GM12878 (cell line): ENCODE data around the gene KCND2. TPM values are rescaled to one million over a fixed set of nuclear protein-coding genes. Genes with fewer than 3 reads are reported as not detected.

Experiments
- ATAC-seq: fragments of 200-7000 bp; cut with Tn5 transposase; 3 replicates; pipeline ENCODE4 v1.9.1; 2020; ENCODE audit warnings: mild to moderate bottlenecking, moderate library complexity
- BruUV-seq: library from RNA; stranded (reverse); fragments of 400-500 nt; replicated peaks from 2 replicates; lab custom pipeline; 2021; lab: Mats Ljungman, UMichigan
- CTCF ChIA-PET: fragments of 300-600 bp; sonication (Branson Sonifier 250); formaldehyde crosslinking; extraction: SDS; loops from one replicate; lab custom pipeline; 2021; ENCODE audit warnings: inconsistent platforms; lab: Yijun Ruan, JAX
- POLR2A ChIA-PET: fragments of 350-600 bp; formaldehyde crosslinking; extraction: SDS; loops from one replicate; lab custom pipeline; 2021; ENCODE audit warnings: inconsistent platforms; lab: Charles Lee
- RAD21 ChIA-PET: fragments of 300-600 bp; sonication (Branson Sonifier 250); formaldehyde crosslinking; loops from one replicate; lab custom pipeline; 2023; ENCODE audit warnings: antibody characterized with exemption; ENCODE audit not compliant: unreplicated experiment; lab: Charles Lee
- SMC1A ChIA-PET: fragments of 300-600 bp; sonication (Branson Sonifier 250); formaldehyde crosslinking; loops from one replicate; lab custom pipeline; 2023; ENCODE audit not compliant: unreplicated experiment, uncharacterized antibody; lab: Charles Lee
- DNase-seq: peaks from one replicate; pipeline ENCODE4 v3.0.0-alpha.2; 2011; ENCODE audit warnings: low read depth, low spot score
- FAIRE-seq: peaks from 3 replicates; lab custom pipeline; 2011; peaks lifted over from hg19 to GRCh38; lab: Jason Lieb, UNC
- H2AFZ ChIP-seq: 2 replicates; pipeline ENCODE4 v1.6.0; 2011; ENCODE audit warnings: low read depth, low read length, control low read depth; ENCODE audit not compliant: control insufficient read depth
- H3K27ac ChIP-seq: 2 replicates; pipeline ENCODE4 v1.5.1; 2011; ENCODE audit warnings: control low read depth; ENCODE audit not compliant: control insufficient read depth, insufficient read depth
- H3K27me3 ChIP-seq, 2 experiments: replicated peaks in 1 of 2; 2 replicates each; pipeline versions ENCODE4 v1.6.0 to v1.6.1; 2011; ENCODE audit warnings: low read length in 1 of 2; ENCODE audit not compliant: control insufficient read depth in 2 of 2, insufficient read depth in 2 of 2
- H3K36me3 ChIP-seq, 2 experiments: 2 replicates each; pipeline ENCODE4 v1.5.1; 2011; ENCODE audit warnings: low read length in 1 of 2; ENCODE audit not compliant: control insufficient read depth in 2 of 2, insufficient read depth in 2 of 2
- H3K4me1 ChIP-seq: 2 replicates; pipeline ENCODE4 v1.6.1; 2011; ENCODE audit warnings: mild to moderate bottlenecking, low read length, moderate library complexity, mixed read lengths; ENCODE audit not compliant: control insufficient read depth, insufficient read depth
- H3K4me2 ChIP-seq: 2 replicates; pipeline ENCODE4 v1.6.0; 2011; ENCODE audit warnings: control low read depth; ENCODE audit not compliant: control insufficient read depth, insufficient read depth
- H3K4me3 ChIP-seq: fragments of 200-600 bp; sonication (generic); 2 replicates; pipeline ENCODE4 v1.5.1; 2016
- H3K79me2 ChIP-seq: 2 replicates; pipeline ENCODE4 v1.6.0; 2011; ENCODE audit warnings: low read length; ENCODE audit not compliant: control insufficient read depth, insufficient read depth
- H3K9ac ChIP-seq: 2 replicates; pipeline ENCODE4 v1.8.0; 2011; ENCODE audit warnings: low read length, control low read depth, mixed read lengths; ENCODE audit not compliant: control insufficient read depth, insufficient read depth
- H3K9me3 ChIP-seq: replicated peaks from 3 replicates; pipeline ENCODE4 v1.5.1; 2011; ENCODE audit warnings: mild to moderate bottlenecking, low read length; ENCODE audit not compliant: control insufficient read depth, insufficient read depth
- H4K20me1 ChIP-seq: 2 replicates; pipeline ENCODE4 v1.6.0; 2011; ENCODE audit not compliant: control insufficient read depth, insufficient read depth
- FOXM1 ChIP-seq: IDR thresholded peaks from 2 replicates; pipeline ENCODE4 v1.6.1; 2012; ENCODE audit warnings: low read depth, mild to moderate bottlenecking, inconsistent platforms, low read length, moderate library complexity
- IKZF2 ChIP-seq, 2 experiments: fragments of 450-650 bp; IDR thresholded peaks; 2 replicates each; pipeline ENCODE4 v1.6.1; 2017; ENCODE audit warnings: mild to moderate bottlenecking in 2 of 2, moderate library complexity in 2 of 2
- MLLT1 ChIP-seq: fragments of 450-650 bp; IDR thresholded peaks from 2 replicates; pipeline ENCODE4 v1.6.1; 2016; ENCODE audit warnings: mild to moderate bottlenecking
- NFYA ChIP-seq: IDR thresholded peaks from 2 replicates; pipeline ENCODE4 v1.6.1; 2011; ENCODE audit warnings: low read depth, mild to moderate bottlenecking, low read length, improper control_type of control experiment, borderline replicate concordance
- RELB ChIP-seq: fragments of 450-650 bp; IDR thresholded peaks from 2 replicates; pipeline ENCODE4 v1.6.1; 2017; ENCODE audit warnings: low read depth, mild to moderate bottlenecking, moderate library complexity
- YY1 ChIP-seq: IDR thresholded peaks from 2 replicates; pipeline ENCODE4 v1.6.1; 2011; ENCODE audit warnings: low read depth, mild to moderate bottlenecking, low read length
- WGBS: methylation state at CpG from one replicate; pipeline ENCODE4 v1.1.6; 2016; ENCODE audit warnings: low lambda C conversion rate; ENCODE audit not compliant: insufficient replicate concordance, insufficient coverage; ENCODE audit errors: missing lambda C conversion rate; 5-methylcytosine and 5-hydroxymethylcytosine counted together
- in situ Hi-C: fragments of 300-500 bp; cut with MboI; formaldehyde crosslinking; loops from 9 replicates; pipeline ENCODE4 v1.14.3; 2018; ENCODE audit warnings: mixed read lengths
- intact Hi-C: fragments of 100-400 bp; cut with micrococcal nuclease; formaldehyde crosslinking; loops from one replicate; pipeline ENCODE4 v1.14.2; 2022; ENCODE audit not compliant: unreplicated experiment
- polyA plus RNA-seq, 11 experiments: library from polyadenylated mRNA; depleted of rRNA in 4 of 11; unstranded in 6 of 11; stranded (reverse) in 5 of 11; fragments of >200 nt; fragmentation: Nextera tagmentation in 4 of 11; fragmentation: Illumina TruSeq in 1 of 11; extraction: Ambion mirVana in 4 of 11; extraction: Trizol in 1 of 11; gene quantifications; 1 replicate in 1 of 11; 2 replicates in 10 of 11; pipeline versions ENCODE4 v1.2.1 to v1.2.3, GENCODE V29; 2011 to 2016; ENCODE audit warnings: inconsistent platforms in 2 of 11, missing spikeins in 2 of 11, low read depth in 1 of 11
- total RNA-seq, 4 experiments: library from RNA; depleted of rRNA in 3 of 4; stranded (reverse); fragments of >200 nt in 3 of 4; fragmentation: Illumina TruSeq in 1 of 4; extraction: Trizol in 1 of 4; gene quantifications; 2 replicates each; pipeline versions ENCODE4 v1.2.1 to v1.2.3, GENCODE V29; 2013 to 2021

Gene KCND2
- total and polyA plus RNA-seq, 10 of the 15 experiments (the other 5 are each of a cell fraction or from before 2014, with no cell fraction given): 3.6 to 22.3 (median 6.3) TPM

- Histone ChIP-seq H4K20me1 (no peaks in the 10 kb centered on the region), H3K9me3 (peaks cover 6% of the 10 kb centered on the region; the same call in 2 of the 3 replicates), H3K4me1 (no peaks in the 10 kb centered on the region)
- no peak for FAIRE-seq
- ChIA-PET RAD21 (interaction anchor here (1.5 to 3.0 kb wide), 8 partner anchors 11 to 163 kb away, joined by 5 to 15 read pairs (median 7); no protein-coding TSS in a partner anchor), POLR2A (interaction anchor here (1.7 kb wide), 1 partner anchor 124 kb away, joined by 7 read pairs; no protein-coding TSS in a partner anchor)
- WGBS: 55% methylated on average over 3 of the region's 3 CpGs
- no peak for TF ChIP-seq NFYA
- no peak for TF ChIP-seq RELB
- no peak for TF ChIP-seq MLLT1
- no peak for TF ChIP-seq YY1
- no peak for TF ChIP-seq IKZF2 (IDR thresholded peaks at IDR 0.05)
- TF ChIP-seq FOXM1: no peak
- TF ChIP-seq, all 136 proteins: peak for 0
- peak overlapping the region; percentile 59 for H3K4me3 ChIP-seq
- H3K36me3 ChIP-seq: no peaks in the 10 kb centered on the region; a peak in 1 of 4 replicates
- in situ Hi-C loops: loop anchor here (10.0 kb wide), 1 partner anchor 1004 kb away; no protein-coding TSS in a partner anchor
- H2AFZ ChIP-seq: peak overlapping the region; percentile 47
- no peaks in the 10 kb centered on the region for H3K27me3 ChIP-seq
- BruUV-seq: no TSS peak
- peak overlapping the region; percentile 33 for H3K9ac ChIP-seq
- peaks cover 74% of the 10 kb centered on the region for H3K79me2 ChIP-seq
- peak overlapping the region; percentile 53 for H3K4me2 ChIP-seq
- ChIA-PET CTCF (interaction anchor here (1.1 to 3.0 kb wide), 5 partner anchors 10 to 447 kb away, joined by 3 to 20 read pairs (median 6); no protein-coding TSS in a partner anchor), SMC1A (interaction anchor here (0.6 to 4.2 kb wide), 19 partner anchors 11 to 673 kb away, joined by 3 to 49 read pairs (median 4); no protein-coding TSS in a partner anchor)
- no peak overlapping the region; the same call in 1 of the 2 replicates for H3K27ac ChIP-seq
- intact Hi-C loops: no loop called here
- DNase-seq: no peak
- ATAC-seq: no peak
Observed at GRCh38 chr7:120278773-120279172, 5.8 kb downstream of the KCND2 start.
